ENCODE measurements around the gene NUMA1.

Gene NUMA1

DNA sequence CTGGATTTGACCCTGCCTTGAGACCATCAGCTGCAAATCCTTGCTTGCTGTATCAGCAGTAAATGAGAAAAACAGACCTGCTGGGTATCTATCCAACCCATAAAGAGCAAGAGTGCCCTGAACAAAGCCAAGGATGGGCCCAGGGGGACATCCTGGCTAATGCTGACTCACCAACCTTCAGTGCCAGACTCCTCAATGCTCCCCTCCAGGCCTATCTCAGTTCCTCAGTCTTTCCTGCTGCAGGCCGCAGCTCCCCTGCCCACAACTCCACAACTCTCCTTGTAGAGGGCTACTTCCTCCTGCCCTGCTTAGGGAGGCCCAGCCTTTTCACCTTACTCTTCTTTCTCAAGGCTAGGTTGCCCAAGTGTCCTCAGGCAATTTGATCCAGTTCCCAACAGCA lies 20.1 kb upstream of the NUMA1 start:
- FAIRE-seq, result no peak

DNA sequence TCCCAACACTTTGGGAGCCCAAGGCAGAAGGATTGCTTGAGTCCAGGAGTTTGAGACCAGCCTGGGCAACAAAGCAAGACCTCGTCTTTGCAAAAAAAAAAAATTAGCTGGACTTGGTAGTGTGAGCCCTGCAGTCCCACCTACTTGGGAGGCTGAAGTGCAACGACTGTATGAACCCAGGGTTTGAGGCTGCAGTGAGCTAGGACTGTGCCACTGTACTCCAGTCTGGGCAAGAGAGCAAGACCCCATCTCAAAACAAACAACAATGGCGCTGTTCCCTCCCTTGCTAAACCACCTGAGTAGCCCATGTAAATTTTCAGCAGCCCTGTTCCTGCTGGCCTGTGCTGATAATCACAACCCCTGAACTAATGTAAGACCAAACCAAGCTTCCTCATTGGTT lies 19.7 kb upstream of the NUMA1 start:
- FAIRE-seq, result no peak

DNA sequence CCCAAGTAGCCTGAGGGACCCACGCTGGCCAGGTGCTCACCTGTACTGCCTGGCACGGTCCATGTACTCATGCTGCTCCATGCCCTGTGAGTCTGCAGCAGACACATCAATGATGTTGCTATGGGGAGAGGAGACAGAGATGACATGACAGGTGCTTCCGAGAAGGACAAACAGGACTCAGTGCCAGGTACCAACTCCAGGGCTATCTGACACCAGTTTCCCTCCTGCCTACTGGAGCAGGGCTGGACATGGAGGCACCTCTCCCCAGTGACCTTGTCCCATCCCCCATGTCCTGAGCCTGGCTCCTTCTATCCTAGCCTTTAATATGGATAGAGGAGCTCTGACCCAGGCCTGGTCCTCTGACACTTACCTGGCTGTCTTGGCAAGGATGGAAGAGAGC lies 18.4 kb upstream of the NUMA1 start:
- no peak for FAIRE-seq

DNA sequence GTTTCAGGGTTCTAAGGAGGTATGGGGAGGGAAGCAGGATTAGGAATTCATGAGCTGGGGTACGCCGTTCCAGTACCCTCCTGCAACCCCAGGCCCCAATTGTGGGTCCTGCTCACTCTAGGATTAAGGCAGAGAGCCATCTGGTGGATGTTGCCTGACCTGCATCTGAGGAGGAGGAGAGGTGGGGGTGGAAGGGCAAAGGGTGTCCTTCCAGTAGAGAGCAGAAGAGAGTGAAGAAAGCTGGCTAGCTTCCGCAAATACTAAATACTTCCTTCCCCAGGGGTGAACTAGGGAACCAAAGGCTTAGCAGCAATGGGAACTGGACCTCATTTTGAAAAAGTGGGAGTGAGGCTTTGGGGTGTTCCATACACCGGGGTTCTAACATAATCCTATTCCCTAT lies 10.9 kb upstream of the NUMA1 start:
- FAIRE-seq, result no peak

DNA sequence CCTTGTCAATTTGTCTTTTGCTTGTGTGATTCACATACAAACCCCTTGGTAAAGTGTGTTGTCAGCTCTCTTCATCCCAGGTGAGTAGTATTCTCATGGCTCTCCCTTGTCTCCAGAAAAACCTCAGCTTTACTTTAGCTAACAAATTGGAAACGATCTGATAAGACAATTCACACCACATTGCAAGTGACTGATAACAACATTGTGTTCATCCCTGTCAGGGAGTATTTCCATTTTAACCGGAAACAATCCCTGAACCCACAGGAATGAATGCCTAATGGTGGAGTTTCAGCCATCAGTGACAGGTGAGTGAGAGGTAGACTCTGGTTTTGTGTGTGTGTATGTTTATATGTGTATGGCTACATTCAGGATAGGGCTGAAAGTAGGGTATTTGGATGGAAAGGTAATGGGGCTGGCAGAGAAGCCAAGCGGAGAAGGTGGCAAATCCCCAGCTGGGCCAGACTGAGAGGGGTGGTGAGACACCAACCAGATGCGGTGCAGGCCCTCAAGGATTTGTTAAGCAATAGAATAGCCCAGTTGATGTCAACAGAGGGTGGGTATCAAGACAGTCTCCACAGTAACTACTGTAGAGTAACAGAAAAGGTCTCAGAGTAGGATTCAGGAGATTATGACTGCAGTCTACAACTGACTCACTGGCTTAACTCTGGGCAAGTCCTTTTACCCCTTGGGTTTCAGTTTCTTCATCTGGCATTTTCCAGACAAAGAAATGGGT lies 7.9 kb upstream of the NUMA1 start:
- no peak for FAIRE-seq

DNA sequence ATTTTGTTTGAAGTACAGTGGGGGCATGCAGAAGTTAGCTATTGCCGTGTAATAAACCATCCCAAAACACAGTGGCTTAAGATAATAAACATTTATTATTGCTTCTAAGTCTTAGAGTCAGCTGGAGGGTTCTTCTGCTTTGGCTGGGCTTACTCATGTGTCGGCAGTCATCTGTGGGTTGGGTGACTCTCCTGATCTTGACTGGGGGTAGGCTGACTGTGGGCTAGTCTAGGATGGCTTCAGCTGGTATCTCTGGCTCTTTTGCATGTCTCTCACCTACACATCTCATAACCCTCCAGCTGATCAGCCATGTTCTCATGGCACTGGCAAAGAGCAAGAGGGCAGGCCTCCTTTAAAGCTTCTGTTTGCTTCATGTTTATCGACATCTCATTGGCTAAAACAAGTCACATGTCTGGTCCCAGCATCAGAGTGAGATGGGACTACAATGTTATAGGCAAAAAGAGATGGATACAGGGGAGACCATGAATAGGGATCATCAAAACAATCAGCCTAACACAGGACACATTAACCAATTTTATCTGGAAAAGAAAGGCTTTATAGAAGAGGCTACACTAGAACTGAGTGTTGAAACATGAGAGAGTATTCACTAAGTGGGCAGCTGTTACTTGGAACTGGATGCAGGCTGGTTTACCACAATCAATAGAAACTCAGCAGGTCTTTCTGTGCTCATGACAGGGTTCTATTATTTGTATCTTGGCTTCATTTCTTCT lies 5.4 kb upstream of the NUMA1 start:
- no peak for FAIRE-seq

DNA sequence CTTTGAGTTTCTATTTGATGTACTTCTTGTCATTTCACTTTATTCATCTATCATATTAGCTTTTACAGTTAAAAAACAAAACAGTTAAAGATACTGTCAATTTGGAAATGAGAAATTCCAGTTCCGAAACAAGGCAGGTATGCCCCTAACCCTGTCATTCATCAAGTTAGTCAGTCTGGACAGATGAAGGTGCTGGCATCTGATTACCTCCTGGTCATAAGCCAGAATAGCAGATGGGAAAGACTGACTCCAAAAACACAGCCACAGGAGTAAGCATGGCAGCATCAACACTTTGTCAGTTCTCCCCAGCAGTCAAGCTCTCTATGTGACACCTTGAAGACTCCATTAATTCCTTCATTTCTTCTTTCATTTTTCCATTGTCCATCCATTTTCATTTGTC lies 4.6 kb upstream of the NUMA1 start:
- no peak for FAIRE-seq

DNA sequence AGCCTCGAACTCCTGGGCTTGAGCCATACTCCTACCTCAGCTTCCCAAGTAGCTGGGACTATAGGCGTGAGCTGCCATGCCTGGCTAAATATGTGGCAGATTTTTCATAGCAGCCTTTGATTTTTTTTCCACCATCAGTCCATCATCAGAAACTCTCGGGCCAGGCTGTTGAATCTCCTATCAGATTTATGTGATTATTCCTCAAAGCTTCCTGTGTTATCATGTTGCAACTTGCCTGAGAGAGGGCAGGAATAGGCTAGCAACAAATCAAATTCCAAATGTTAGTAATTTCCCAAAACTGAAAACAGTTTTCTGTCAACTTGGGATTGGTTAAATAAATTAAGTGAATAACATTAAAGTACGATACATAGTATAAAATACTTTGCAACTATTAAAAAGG lies 3.7 kb upstream of the NUMA1 start:
- FAIRE-seq, result no peak

DNA sequence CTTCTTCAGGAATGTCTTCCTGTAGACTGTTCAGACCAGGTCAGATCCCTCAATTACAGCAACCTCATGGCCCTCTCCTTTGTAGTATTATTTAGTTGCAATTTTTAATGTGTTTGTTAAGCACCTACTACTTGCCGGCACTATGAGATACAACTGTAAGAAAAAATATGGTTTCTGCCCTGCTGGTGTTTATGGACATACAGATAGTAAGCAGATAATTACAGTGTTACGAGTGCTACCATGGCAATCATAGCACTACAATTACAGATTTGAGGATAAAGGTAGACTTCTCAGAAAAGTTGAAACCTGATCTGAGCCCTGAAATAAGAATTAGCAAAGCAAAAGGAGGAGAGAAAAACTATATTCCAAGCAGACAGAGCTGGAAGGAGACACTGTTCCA lies 3.1 kb upstream of the NUMA1 start:
- no peak for FAIRE-seq

DNA sequence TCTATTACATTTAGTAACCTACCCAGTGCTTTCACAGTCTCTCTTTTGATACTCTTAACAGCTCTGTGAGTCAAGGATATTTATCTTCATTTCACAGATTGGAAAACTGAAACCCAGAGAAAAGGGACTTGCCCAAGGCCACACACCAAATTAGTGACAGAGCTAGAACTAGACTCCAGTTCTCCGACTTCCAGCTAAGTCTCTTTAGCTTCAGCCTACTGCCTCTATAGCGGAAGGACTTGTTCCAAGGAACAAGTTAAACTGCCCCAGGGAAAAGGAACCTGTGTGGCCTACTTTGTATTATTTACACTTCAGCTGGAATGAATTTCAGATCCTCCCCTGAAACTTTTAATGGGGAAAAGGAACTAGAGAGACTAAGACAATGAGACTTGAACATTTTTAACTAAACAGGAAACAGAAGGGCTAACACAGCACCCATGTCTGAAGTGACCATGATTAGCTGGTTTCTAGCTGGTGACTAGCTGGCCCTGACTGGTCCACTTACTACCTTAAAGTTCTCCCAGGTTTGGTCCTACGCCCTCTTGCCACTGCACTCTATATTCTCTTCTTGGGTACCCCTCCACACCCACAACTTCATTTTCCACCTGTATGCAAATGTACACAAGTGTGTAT lies 1.6 kb upstream of the NUMA1 start:
- no peak for FAIRE-seq

DNA sequence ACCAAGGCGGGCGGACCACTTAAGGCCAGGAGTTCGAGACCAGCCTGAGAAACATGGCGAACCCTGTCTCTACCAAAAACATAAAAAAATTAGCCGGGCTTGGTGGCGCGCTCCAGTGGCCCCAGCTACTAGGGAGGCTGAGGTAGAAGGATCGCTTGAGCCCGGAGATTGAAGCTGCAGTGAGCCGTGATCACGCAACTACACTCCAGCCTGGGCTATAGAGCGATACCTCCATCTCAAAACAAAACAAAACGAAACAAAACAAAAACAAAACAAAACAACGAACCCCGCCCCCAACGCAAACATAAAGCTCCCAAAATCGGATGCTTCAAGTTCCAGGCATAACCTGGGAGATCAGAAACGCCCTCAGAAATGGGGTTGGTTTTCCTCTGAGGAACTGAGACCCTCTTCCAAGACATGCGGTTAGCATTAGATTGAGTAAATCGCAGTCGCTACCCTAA lies 872 bp upstream of the NUMA1 start:
- FAIRE-seq, result no peak

DNA sequence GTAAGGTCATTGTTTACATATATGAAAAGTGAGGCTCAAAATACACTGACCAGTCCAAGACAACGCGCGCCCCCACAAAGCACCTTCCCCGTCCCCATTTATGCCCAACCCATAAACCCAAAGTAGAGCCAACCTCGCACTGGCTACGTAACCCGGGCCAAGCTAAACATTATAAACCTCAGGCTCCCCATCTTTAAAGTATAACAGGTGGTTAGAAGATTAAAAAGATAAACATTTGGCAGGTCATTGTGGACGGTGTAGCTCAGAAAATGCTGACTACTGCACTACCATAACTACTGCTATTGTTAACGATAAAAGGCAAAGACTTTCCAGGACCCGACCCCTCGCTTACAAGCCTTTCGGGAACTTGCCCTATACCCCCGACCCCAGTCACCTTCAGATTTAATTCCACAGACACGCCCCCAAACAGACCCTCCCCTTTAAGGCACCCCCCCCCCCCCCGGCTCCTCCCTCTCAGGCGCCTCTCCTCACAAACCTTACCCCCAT lies 470 bp downstream of the NUMA1 start:
- no peak for FAIRE-seq

DNA sequence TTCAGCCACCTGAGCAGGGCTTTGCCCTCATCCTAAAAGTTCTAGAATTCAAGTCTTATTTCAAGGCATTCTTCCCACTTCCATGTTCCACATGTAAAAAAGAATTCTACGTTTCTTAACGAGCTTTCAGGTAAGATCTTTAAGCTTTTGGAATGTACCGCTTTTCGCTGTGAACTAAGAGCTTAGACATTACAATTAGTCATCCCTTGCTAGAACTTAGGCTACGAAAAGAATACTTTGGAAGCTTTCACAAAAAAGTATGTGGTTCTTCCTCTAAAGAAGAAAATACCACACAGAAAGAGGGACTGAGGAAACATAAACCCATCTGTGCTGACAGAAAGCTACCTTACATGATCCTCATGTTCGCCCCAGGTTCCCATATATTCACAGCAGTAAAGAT lies 1.9 kb downstream of the NUMA1 start:
- FAIRE-seq, result no peak

DNA sequence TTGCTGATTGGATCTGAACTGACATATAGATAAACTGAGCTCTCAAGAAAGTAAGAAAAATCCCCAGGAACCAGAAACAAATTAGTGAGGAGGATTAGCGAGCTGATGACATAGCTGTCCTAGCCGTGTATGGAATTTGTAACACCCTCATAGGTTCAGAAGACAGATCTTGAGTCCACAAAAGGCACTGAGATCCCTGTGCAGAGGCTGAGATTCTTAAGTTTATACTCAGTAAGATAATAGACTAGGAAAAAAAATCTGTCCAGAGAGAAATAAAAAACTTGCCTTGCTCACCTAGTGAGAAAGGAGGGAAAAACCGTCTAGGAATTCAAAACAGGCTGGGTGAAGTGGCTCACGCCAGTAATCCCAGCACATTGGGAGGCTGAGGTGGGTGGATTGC lies 4.6 kb downstream of the NUMA1 start:
- no peak for FAIRE-seq

DNA sequence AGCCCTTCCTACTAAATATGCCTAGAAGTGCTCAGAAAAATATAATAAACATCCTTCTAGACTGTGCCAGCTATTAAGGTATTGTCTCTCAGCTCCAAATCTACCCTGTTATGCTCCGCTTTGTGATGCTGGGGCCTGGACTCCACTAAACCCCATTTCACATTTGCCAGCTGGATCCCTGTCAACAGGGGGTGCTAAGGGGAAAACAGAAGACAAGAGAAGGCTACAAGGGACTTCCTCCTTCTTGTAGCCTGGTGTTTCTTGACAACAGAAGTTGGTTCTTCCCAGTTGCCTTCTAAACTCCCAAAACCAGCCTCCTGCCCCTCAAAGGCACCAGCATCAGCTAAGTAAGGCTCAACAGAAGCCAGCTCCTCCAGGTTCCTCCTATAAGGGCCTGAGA lies 5.2 kb downstream of the NUMA1 start:
- FAIRE-seq, result no peak

DNA sequence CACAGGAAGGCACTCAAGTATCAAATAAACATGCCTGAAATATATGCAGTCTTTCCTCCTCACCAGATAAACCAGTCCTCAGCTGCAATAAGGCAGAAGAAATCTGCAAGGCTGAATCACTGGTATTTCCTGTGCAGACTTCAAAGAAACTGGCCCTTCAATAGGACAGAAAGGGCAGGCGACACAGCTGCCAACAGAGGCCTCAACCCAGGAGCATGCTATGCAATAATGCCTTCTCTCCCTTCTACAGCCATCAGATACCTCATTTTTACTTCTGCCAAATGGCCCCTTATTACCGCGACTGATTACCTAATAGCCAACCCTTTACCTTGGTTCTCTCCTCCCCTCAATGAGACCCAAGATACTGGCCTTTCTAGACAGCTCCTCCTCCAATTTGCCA lies 8.0 kb downstream of the NUMA1 start:
- FAIRE-seq, result no peak

DNA sequence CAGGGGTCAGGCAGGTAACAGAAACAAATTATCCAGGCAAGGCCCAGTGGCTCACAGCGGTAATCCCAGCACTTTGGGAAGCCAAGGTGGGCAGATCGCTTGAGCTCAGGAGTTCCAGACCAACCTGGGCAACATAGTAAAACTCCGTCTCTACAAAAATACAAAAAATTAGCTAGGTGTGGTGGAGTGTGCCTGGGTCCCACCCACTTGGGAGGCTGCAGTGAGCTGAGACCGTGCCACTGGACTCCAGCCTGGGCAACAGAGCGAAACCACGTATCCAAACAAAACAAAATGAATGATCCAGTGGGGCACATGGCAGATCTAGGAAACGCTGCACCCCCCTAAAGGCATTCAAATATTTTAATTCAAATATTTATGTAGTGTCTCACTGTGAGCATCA lies 9.9 kb downstream of the NUMA1 start:
- no peak for FAIRE-seq

DNA sequence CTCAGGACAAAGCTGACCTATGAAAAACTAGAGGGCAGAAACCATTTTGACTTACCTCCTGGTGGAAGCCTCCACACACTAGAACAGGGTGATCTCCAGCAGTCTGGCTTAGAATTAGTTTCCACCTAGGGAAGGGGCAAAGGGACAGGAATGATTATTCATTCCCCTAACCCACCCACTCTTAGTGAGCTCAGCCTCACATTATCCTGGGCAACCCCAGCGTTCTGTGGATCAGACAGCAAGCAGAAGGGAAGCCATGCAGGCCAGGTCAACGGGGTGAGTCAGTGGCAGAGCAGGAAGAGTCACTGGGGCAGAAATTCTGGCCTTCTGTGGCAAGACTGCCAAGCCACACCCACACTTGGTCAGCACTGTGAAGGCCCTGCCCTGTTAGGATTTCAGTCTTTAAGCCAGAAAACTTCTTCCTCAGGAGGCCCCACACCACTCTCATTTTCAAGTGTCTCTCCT lies 10.5 kb downstream of the NUMA1 start:
- FAIRE-seq, result no peak

DNA sequence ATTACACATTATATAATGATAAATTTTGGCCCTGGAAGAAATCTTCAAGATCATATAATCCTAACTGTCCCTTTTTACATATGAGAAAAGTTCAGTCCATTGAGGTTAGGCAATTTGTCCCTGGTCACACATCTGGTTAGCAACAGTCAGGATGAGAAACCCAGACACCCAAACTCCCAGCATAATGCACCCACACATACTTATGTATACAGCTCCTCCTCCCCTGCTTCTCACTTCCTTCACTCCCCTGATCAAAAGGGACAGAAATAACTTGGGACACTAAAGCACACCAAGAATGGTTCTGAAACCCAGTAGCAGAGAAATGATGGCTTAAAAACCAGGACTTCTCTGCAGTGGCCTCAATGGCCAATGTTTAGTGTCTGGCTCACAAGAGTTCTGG lies 11.1 kb downstream of the NUMA1 start:
- no peak for FAIRE-seq

DNA sequence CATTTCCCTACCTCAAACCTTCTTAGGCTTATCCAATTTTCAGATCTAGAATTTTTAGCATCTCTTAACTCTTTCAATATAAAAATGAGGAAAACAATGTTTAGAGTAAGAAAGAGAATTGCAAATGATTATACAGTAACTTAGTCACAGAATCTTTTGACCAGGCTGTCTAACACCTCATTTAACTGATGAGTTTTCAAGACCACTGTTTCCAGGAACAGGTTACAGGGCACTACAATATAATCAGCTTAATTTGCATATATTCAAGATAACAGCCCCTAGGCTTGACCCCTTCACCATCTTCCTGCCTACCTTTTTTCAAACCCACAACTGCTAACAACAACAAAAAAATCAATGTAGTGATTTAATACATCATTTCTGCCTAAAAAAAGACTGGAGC lies 12.7 kb downstream of the NUMA1 start:
- FAIRE-seq, result no peak

DNA sequence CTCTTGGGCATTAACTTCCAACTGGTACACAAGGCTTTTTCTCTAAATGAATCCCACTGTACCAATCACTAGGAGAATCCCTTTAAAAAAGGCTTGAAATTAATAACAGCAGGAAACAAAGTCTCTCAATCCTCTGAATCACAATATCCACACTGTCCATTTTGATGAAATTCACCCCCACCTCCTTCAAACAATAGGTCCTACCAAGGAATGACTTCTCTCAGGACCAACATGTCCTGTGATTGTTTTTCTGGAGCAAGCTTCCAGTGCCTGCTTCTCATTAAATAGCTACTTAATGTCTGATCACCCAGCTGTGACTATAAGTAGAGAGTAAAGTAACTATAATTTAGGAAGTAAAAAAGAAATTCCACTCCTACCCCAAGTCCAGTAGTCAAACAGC lies 13.1 kb downstream of the NUMA1 start:
- no peak for FAIRE-seq

DNA sequence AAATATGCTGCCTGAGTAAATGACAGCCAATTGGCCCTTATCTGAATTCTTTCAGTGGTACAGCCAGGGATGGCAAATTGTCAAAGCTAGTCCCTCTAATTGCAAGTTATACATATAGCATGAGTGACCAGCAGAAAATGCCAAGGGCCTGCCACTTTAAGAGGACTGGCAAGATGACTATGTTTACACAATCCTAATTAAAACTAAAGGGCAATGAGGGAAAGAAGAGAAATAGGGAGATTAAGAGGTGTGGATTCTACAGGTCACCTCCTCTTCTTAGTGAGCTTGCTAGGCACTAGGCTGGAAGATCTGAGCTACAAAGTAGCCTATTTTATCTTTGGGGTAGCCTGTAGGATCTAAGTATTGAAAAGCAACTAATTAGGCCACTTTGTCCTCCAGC lies 13.5 kb downstream of the NUMA1 start:
- FAIRE-seq, result no peak

DNA sequence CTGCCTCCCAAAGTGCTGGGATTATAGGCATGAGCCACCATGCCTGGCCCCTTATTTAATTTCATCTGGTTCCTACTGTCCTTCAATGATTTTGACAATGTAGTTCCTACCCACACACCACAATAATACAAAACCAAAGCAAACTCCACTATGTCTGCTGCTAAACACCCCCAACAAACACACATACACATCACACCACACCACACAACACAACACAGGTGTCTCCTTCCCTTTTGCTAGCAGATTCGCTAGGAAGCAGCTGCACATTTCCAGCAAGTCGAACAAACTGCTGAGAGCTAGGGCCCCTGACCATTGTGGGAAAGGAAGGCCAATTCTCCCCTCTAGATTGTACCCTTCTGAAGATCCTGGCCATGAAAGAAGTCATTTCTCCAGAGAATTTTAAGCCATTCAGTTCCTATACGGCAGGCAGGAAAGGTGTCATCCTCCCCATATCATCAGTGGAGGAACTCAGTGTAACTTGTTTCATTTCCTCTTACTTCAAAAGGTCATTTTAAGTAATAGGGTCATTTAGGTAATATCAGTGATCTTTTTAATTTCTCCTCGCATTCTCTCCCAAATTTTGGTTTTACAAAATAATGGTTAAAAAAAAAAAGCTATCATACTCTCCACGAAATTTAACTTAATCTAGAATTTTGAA lies 18.5 kb downstream of the NUMA1 start:
- no peak for FAIRE-seq

Data from endometrium (tissue), 2 donors.